Measurements from ENCODE around the gene LHFPL5.

LHFPL5 gene

DNA sequence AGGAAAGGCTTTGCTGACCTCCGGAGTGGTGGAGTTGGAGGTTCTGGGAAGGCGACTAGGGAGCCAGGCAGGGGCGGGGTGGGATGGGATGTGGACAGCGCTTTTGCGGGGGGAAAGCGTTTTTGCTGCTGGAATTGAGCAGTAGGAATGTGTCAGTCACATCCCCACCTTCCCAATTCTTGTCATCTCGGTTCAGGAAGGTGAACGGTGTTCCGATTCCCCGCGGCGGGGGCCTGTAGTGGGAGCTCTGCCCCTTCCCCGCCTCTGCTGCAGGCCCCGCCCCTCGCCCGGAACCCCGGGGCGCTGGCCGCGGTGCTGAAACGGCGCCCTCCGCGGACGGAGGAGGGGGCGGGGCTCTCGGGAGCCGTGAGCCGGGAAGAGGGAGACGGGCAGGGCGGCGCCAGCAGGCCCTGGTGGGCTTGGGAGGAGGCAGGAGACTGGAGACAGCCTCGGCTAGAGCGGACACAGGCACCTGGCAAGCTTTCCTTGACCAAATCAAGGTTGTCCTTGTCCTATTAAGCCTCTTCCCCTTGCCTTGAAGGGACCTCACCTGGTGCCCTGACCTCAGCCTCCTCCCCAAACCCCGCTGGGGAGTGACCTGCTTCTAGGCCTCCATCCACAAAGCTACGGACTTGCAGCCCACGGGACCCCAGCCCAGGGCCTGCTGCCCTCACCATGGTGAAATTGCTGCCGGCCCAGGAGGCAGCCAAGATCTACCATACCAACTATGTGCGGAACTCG lies at the start of gene LHFPL5:
Gene LHFPL5 (plus strand): TSS at position 357 of the 741 bp plus-strand sequence. CDS start 319 bp downstream, at position 676.
- peak; percentile 60 for DNase-seq

DNA sequence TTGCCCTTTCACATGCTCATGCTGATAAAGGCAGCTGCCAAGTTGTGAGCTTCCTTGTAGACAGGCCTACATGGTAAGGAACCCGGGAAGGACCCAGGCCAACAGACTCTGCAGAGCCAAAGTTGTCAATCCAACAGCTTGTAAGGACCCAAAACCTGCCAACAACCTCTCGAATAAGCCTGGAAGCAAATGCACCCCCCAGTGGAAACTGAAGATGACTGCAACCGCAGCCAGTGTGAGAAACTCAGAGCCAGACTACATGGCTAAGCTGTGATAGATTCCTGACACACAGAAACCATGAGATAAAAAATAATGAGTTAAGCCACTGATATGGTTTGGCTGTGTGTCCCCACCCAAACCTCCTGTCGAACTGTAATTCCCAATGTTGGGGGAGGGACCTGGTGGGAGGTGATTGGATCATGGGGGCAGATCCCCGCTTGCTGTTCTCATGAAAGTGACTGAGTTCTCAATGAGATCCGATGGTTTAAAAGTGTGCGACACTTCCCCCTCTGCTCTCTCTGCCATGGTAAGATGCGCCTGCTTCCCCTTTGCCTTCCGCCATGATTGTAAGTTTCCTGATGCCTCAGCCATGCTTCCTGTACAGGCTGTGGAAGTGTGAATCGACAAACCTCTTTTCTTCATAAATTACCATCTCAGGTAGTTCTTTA lies 47.6 kb upstream of the LHFPL5 start:
- no peak for DNase-seq

GRCh38 chr6:35759426-35759825 lies 45.7 kb upstream of the LHFPL5 start:
- no peak for DNase-seq

GRCh38 chr6:35765739-35766138 lies 39.4 kb upstream of the LHFPL5 start:
- DNase-seq = no peak

GRCh38 chr6:35769211-35769610 lies 35.9 kb upstream of the LHFPL5 start:
- DNase-seq = no peak

DNA sequence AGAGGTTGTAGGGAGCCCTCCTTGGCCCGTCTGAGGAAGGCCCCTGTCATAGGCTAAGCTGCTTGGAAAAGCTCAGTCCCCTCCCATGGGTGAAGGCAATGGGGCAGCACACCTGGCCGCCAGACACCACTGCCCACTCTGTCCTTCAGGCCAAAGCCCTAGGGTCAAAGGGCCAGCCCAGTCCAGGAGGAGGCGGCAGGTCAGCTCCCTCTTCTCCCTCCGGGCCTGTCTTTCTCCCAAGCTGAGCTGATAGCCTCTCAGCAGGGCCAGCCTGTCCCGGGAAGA lies 33.9 kb upstream of the LHFPL5 start:
- no peak for DNase-seq

DNA sequence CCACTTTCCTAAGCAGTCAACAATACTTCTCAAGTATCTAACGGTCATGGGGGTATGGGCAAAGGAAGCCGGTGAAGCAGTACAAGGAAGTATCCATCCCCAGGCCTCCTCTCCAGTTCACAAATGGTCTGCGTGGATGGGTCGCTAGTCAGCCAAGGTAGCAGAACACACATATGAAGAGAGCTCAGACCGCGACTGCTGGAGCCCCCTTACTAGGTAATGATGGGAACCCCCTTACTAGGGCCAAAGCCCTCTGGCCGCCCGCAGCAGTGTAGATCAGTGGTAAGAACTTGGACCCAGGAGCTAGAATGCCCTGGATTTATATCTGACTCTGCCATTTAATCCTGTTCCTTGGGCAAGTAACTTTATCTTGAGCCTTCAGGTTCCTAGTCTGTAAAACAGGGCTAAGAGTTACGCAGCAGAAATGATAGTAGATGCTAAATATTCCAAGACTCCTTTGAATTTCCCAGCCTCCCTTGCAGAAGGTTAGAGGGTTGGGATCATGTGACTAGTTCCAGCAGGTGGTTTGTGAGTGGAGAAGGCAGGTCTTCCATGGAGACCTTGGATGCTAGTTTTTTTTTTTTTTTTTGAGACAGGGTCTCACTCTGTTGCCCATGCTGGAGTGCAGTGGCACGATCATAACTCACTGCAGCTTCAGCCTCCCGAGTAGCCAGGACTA lies 30.9 kb upstream of the LHFPL5 start:
- no peak for DNase-seq

GRCh38 chr6:35775031-35775430 lies 30.1 kb upstream of the LHFPL5 start:
- no peak for DNase-seq

DNA sequence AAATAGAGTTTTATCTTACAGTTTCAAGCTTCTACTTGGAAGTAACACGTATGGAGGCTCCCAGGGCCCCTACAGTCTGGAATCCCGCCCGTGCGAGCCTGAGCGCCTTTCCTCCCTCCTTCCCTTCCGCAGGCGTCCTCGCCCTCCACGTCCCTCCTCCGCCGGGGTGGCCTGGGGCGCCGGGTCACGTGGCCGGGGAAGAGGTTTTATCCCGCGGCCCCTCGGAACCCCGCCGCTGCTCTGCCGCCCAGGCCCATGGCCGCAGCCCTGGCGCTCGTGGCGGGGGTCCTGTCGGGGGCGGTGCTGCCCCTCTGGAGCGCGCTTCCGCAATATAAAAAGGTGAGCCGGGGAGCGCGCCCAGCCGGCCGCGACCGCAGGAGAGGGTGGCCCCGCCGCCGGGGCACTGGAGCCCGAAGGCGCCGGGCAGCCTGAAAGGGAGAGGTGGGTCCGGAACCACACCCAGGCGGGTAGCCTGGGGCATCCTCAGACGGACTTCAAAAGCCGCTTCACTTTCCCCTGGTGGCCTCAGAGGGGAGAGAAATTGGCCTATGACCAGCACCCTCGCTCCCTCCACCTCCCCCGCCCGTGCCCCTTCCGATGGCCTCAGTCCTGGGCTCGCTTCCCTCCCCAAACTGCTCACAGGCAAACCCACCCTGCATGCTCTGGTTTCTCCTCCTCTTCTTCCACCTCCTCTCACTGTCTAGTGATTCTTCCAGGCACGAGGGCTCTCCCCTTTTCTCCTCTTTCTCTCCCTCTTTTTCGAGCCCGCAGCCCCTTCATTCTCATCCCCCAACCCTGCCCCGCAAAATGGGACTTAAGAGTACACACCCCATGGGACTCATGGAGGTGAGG lies 28.6 kb upstream of the LHFPL5 start, which contains the start of gene CLPSL2:
Gene CLPSL2 (plus strand): TSS at position 235 of the 852 bp plus-strand sequence. CDS start 21 bp downstream, at position 256.
- peak; percentile 25 for DNase-seq

GRCh38 chr6:35777356-35778102 lies 27.6 kb upstream of the LHFPL5 start:
- DNase-seq = no peak

GRCh38 chr6:35778437-35778836 lies 26.7 kb upstream of the LHFPL5 start:
- no peak for DNase-seq

GRCh38 chr6:35780719-35781118 lies 24.4 kb upstream of the LHFPL5 start, which contains the start of gene CLPSL1:
Gene CLPSL1, plus strand, starts transcription at chr6:35781019. Its CDS starts 92 bp downstream, at chr6:35781111.
- no peak for DNase-seq

DNA sequence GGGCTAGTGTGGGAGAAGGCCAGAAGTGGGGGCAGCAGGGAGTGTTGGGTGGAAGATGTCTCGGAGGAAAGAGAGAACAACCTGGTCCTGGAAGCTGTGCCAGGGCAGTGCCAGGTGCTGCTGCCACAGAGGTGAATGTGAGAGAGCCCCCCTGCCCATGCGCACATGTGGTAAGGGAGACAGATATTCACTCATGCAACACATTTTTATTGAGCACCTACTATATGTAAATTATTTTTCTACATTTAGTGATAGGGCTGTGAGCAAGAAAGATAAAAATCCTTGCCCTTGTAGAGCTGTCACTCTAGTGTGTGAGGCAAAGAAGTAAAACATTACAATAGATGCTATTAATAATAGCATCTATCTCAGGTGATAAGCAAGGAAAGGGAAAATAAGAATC lies 23.9 kb upstream of the LHFPL5 start:
- no peak for DNase-seq

DNA sequence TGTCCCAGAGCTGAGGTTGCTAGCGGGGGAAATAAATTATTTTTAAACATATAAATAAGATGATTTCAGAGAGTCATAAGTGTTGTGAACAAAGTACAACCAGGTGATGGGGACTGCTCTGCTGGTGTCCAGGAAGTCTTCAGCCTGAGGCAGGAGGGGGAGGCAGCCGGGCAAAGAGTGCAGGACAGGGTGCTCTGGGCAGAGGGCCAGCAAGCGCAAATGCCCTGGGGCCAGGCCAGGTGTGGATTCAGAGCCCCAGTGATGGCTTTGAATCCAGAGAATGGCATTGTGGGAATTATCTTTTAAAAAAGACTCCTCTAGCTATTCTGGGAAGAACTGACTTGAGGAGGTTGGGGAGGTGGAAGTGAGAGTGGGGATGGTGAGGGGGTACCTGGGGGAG lies 22.7 kb upstream of the LHFPL5 start:
- no peak for DNase-seq

- DNase-seq = no peak
Observed at GRCh38 chr6:35784200-35784599, 21.0 kb upstream of the LHFPL5 start.

GRCh38 chr6:35786272-35786671 lies 18.9 kb upstream of the LHFPL5 start:
- DNase-seq = no peak

GRCh38 chr6:35786810-35787209 lies 18.3 kb upstream of the LHFPL5 start:
- no peak for DNase-seq

DNA sequence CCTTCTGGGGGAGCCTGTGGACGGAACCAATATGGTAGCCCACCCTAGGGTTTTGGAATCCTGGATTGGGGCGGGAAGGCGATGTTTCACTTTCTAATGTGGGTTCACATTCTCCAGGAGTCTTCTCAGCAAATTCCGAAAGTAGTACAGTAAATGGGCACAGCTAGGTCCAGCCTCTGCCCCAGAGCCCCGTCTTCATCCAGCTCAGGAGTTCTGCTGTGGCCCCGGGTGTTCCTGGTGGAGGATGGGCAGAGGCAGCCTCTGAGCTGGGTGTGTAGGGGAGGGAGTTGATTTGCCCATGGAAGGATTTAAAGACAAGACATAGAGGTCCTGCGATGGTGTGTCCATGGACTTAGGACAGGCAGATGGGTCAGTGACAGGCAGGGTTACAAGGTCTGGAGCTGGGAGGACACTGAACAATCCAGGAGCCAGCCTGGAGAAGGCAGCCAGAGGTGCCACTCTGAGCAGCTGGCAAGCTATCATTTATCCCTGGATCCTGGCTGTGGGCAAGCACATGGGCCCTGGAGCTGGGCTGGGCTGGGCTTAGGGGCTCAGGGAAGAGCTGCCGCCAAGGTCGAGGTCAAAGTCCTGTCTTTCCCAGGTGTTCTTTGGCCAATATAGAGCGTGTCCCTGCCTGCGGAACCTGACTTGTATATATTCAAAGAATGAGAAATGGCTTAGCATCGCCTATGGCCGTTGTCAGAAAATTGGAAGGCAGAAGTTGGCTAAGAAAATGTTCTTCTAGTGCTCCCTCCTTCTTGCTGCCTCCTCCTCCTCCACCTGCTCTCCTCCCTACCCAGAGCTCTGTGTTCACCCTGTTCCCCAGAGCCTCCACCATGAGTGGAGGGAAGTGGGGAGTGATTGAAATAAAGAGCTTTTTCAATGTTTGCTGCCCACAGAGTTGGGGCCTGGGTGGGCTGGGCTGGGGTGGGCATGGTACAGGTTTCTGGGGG lies 17.6 kb upstream of the LHFPL5 start:
- DNase-seq = no peak

DNA sequence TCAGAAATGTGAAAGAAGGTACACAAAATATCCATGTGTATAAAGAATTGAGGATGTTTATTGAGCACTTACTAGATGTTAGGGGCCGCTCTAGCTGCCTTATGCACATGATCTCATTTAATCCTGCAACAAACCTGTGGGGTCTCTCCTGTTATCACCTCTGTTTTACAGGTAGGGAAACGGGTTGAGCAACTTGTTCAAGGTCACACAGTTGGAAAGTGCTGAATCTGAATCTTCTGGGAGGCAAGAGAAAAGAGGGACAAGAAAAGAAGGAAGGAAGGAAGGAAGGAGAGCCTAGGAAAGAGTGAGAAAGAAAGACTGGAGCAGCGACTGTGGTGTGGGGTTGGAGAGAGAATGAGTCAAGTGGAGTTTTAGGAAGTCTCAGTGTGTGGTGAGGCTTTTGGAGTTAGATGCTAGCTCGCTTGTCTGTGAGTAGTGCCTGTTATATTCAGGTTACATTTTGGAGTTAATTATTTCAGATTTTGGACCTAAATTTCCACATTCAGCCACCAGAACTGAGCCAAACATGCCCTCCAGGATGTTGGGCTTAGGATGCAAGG lies 16.6 kb upstream of the LHFPL5 start:
- no peak for DNase-seq

- no peak for DNase-seq
Observed at GRCh38 chr6:35790683-35791082, 14.5 kb upstream of the LHFPL5 start.

Data from NCI-H1436 (cell line).